Measurements from ENCODE around the gene INSR. TPM values are rescaled to one million over a fixed set of nuclear protein-coding genes. Genes with fewer than 3 reads are reported as not detected.
A peak's percentile ranks its signal among the peaks of the same experiment; 100 is the strongest.
"Not testable (repeated sequence)": the region's sequence is repeated elsewhere in the genome, so short reads cannot be mapped to it uniquely, and the experiment has no call there.

Gene INSR
- total RNA-seq, 1 donor from 2014 or later = 23.9 TPM

GRCh38 chr19:7326105-7326877, 32.1 kb upstream of the INSR start:
- DNase-seq = no peak
- Mint-ChIP-seq H3K27ac (ENCODE audit: unreplicated experiment) (no peak overlapping the region), H3K4me1 (ENCODE audit: low read depth, unreplicated experiment) (no peaks in the 10 kb centered on the region), H3K9me3 (ENCODE audit: unreplicated experiment) (no peaks in the 10 kb centered on the region), H3K36me3 (ENCODE audit: unreplicated experiment) (no peaks in the 10 kb centered on the region), H3K27me3 (ENCODE audit: unreplicated experiment) (no peaks in the 10 kb centered on the region), H3K4me3 (ENCODE audit: unreplicated experiment) (no peak overlapping the region)
- TF ChIP-seq CTCF (IDR thresholded peaks at IDR 0.05; ENCODE audit: partially characterized antibody, unreplicated experiment) = peak; percentile 39

- Mint-ChIP-seq H3K4me3 (ENCODE audit: unreplicated experiment) (no peak overlapping the region), H3K9me3 (ENCODE audit: unreplicated experiment) (peaks cover 6% of the 10 kb centered on the region), H3K27ac (ENCODE audit: unreplicated experiment) (no peak overlapping the region), H3K27me3 (ENCODE audit: unreplicated experiment) (no peaks in the 10 kb centered on the region), H3K4me1 (ENCODE audit: low read depth, unreplicated experiment) (no peaks in the 10 kb centered on the region), H3K36me3 (ENCODE audit: unreplicated experiment) (peaks cover 7% of the 10 kb centered on the region)
- TF ChIP-seq CTCF (IDR thresholded peaks at IDR 0.05; ENCODE audit: partially characterized antibody, unreplicated experiment) = no peak
- DNase-seq = no peak
Observed at GRCh38 chr19:7318176-7318575, 24.0 kb upstream of the INSR start.

- H3K4me1 Mint-ChIP-seq (ENCODE audit: low read depth, unreplicated experiment) = no peaks in the 10 kb centered on the region
- H3K27me3 Mint-ChIP-seq (ENCODE audit: unreplicated experiment) = no peaks in the 10 kb centered on the region
- no peak for TF ChIP-seq CTCF (IDR thresholded peaks at IDR 0.05; ENCODE audit: partially characterized antibody, unreplicated experiment)
- no peak for DNase-seq
- H3K27ac Mint-ChIP-seq (ENCODE audit: unreplicated experiment) = no peak overlapping the region
- H3K4me3 Mint-ChIP-seq (ENCODE audit: unreplicated experiment) = no peak overlapping the region
- no peaks in the 10 kb centered on the region for H3K36me3 Mint-ChIP-seq (ENCODE audit: unreplicated experiment)
- H3K9me3 Mint-ChIP-seq (ENCODE audit: unreplicated experiment) = peaks cover 4% of the 10 kb centered on the region
Observed at GRCh38 chr19:7312816-7313215, 18.6 kb upstream of the INSR start.

GRCh38 chr19:7311911-7312310, 17.7 kb upstream of the INSR start:
- H3K27me3 Mint-ChIP-seq (ENCODE audit: unreplicated experiment) = no peaks in the 10 kb centered on the region
- H3K9me3 Mint-ChIP-seq (ENCODE audit: unreplicated experiment) = peaks cover 2% of the 10 kb centered on the region
- no peak for DNase-seq
- H3K27ac Mint-ChIP-seq (ENCODE audit: unreplicated experiment) = no peak overlapping the region
- no peaks in the 10 kb centered on the region for H3K36me3 Mint-ChIP-seq (ENCODE audit: unreplicated experiment)
- H3K4me3 Mint-ChIP-seq (ENCODE audit: unreplicated experiment) = no peak overlapping the region
- TF ChIP-seq CTCF (IDR thresholded peaks at IDR 0.05; ENCODE audit: partially characterized antibody, unreplicated experiment) = no peak
- H3K4me1 Mint-ChIP-seq (ENCODE audit: low read depth, unreplicated experiment) = no peaks in the 10 kb centered on the region

- H3K4me1 Mint-ChIP-seq (ENCODE audit: low read depth, unreplicated experiment); H3K27ac Mint-ChIP-seq (ENCODE audit: unreplicated experiment); H3K27me3 Mint-ChIP-seq (ENCODE audit: unreplicated experiment); DNase-seq; H3K4me3 Mint-ChIP-seq (ENCODE audit: unreplicated experiment); H3K36me3 Mint-ChIP-seq (ENCODE audit: unreplicated experiment); H3K9me3 Mint-ChIP-seq (ENCODE audit: unreplicated experiment): not testable (repeated sequence)
Observed at GRCh38 chr19:7308327-7308726, 14.1 kb upstream of the INSR start.
